Transverse colon (tissue), 3 donors: Measurements from ENCODE around the gene MMP21.

Experiments used
- CTCF ChIP-seq, 5 experiments: fragments of 200-600 bp in 3 of 5; fragments of 450-650 bp in 2 of 5; sonication (generic) in 3 of 5; IDR thresholded peaks; 1 replicate in 2 of 5; 2 replicates in 3 of 5; pipeline ENCODE4 v1.5.1; 2016 to 2017; ENCODE audit warnings: antibody characterized with exemption in 5 of 5, inconsistent platforms in 3 of 5, mild to moderate bottlenecking in 2 of 5, moderate library complexity in 1 of 5
- POLR2A ChIP-seq: fragments of 450-650 bp; IDR thresholded peaks from one replicate; pipeline ENCODE4 v1.6.1; 2016; ENCODE audit warnings: antibody characterized with exemption, mild to moderate bottlenecking, moderate library complexity

DNA sequence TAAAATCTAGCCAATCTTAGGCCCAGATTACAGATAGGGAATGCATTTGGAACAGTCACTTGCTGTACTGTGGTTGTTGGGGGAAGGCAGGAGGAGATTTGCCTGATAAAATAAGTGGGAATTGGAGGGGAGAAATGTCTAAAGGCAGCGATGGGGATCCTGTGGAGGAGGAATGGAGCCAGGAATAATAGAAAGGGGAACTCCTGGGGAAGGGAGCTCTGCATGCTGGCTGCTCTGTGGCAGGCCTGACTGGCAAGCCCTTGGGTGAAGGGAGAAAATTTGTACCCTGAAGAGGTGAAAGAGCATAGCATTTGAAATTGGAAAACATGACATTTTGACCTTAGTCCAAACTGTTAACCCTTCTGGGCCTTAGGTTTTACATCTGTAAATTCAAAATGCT lies 13.7 kb downstream of the MMP21 start:
- TF ChIP-seq CTCF (IDR thresholded peaks at IDR 0.05) (no peak), POLR2A (no peak)
